ENCODE results near the gene MATN4.

MATN4 gene

DNA sequence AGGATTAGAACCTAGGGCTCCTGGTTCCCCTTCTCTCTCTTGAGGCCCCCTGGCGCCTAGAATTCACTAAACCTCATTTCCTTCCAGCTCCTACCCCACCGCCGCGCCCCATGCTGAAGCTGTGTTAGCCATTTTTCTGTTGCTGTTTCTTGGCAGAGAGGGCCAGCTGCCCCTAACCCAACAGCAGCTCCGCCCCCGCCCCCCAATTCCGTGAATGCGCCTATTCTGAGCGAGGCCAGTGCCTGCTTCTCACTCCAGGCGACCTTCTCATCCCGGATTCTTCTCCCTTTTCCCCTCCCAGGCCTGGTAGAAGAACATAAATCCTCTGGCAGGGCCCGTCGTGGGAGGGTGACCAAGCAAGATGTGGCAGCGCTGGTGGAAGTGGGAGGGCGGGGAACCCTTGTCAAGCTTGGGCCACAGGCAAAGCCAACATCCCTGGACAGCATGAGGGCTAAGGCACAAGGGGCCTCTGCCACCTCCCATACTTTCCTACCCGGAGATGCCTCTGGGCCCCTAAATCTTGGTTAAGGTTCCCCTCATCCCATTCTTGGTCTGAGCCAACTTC is 941 bp downstream of the MATN4 start:
- DNase-seq (no peak), ATAC-seq (no peak)
- Mint-ChIP-seq H3K27ac (no peak overlapping the region), H3K9me3 (no peaks in the 10 kb centered on the region), H3K4me1 (peaks cover 33% of the 10 kb centered on the region), H3K27me3 (peaks cover 99% of the 10 kb centered on the region), H3K4me3 (no peak overlapping the region)

DNA sequence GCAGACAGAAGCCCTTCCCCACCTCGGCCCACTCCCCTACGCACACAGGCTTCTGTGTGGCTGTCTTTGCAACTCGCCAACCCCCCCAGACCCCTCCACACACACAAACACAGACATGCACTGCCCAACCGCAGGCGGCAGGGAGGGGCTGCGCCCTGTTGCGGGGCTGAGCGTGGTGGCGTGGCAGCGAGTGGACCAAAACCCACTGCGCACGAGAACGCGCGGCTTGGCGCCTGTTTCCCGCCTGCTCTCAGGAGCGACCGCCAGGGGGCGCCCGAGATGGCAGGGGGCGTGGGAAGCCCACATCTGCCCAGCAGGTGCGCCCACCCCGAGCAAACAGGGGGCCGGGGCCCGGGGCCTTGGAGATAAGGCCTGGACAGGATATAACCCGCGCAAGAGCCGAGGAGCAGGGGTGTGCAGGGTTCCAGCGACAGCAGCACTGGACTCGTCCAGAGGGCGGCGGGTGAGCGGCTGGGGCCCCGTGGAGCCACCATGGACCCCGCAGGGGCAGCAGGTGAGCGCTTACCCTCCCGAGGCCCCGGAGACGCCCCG is 1.6 kb downstream of the MATN4 start, which contains the start of gene RBPJL:
RBPJL (plus strand) TSS at position 410 of the 552 bp plus-strand sequence; CDS start at position 493, 83 bp downstream.
- peak; percentile 45 for ATAC-seq
- Mint-ChIP-seq H3K9me3 (no peaks in the 10 kb centered on the region), H3K27ac (no peak within 1 kb of the TSS), H3K4me3 (no peak within 1 kb of the TSS), H3K4me1 (peaks cover 34% of the 10 kb centered on the region), H3K27me3 (peaks cover 94% of the 10 kb centered on the region)
- DNase-seq: peak; percentile 50 to 57

DNA sequence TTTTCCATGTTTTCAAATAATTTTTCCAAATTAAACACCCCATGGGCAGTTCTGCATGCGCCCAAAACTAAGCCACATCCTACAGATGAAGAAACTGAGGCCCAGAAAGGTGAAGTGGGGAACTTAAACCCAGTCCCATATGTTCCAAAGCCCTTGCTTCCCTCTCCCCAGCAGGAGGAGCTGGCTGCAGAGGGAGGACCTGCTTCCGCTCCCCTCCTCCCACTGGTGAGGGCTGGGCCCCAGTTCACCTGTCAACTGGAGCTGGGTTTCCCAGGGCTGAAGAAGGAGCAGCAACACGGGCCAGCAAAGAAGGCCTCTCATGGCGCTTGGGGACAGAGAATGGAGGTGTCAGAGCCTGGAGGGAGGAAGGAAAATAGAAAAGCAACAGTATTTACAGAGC is 2.8 kb downstream of the MATN4 start:
- ATAC-seq (no peak), DNase-seq (no peak)
- Mint-ChIP-seq H3K4me1 (peaks cover 26% of the 10 kb centered on the region), H3K27ac (no peak overlapping the region), H3K4me3 (no peak overlapping the region), H3K9me3 (no peaks in the 10 kb centered on the region), H3K27me3 (peaks cover 89% of the 10 kb centered on the region)

DNA sequence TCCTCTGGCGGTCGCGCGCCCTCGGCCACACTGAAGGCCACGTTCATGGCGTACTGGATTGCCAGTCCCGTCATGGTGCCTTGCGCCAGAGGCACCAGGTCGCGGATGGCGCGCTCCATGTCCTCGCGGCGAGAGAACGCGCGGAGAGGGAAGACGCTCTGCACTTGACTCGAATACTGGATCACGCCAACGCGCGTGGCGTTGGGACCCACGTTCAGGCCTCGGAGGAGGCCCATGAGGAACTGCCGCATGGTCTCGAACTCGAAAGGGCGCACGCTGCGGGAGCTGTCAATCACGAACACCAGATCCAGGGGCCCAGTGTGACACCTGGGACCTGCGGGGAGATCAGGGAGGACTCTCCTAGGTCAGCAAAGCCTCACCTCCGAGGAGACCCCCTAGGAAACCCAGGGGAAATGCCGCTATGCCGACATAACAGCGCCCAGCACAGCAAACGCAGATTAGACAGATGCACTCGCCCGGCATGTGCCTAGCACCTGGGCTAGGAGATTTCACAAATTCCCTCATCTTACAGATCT is 3.6 kb downstream of the MATN4 start:
- H3K27me3 Mint-ChIP-seq: peaks cover 89% of the 10 kb centered on the region
- ATAC-seq (no peak), DNase-seq (no peak)
- no peak overlapping the region for H3K4me3 Mint-ChIP-seq
- no peaks in the 10 kb centered on the region for H3K9me3 Mint-ChIP-seq
- no peak overlapping the region for H3K27ac Mint-ChIP-seq
- peaks cover 26% of the 10 kb centered on the region for H3K4me1 Mint-ChIP-seq

DNA sequence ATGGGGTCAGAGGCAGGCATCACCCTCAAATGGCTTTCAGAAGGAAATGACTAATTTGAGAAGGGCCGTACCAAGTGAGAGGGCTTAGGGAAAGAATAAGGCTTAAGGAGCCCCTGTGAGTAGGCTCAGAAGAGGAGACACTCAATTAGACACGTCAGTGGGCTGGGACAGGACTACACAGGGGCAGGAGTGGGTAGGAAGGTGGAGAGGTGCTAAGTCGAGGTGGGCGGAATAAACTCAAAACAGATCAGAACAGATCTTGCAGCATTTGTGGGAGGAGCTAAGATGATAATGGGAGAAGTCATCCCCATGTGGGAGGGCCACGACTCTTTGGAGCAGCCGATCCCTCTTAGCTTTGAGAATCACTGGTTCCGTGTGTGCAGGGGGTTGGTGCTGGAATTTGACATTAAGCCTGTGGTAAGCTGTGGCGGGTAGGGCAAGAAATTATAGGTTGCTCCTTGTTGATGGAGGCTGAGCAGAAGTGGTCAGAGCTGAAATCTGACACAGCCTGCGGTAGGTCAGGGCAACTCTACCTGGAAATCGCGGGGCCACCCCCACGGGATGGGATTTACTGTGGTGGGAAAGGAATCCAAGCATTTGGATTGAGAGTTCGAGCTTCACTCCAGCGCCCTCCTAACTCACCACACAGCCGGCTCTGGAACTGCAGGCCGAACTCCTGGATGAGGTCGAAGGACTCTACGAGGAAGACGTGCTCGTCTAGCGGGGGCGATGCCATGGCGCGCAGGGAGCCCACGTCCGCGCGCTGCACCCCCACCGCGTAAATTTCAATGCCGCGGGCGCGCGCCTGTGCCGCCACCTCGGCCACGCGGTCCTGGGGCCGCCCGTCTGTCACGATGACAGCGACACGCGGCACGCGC is 4.3 kb downstream of the MATN4 start:
- H3K4me1 Mint-ChIP-seq: peaks cover 26% of the 10 kb centered on the region
- peaks cover 89% of the 10 kb centered on the region for H3K27me3 Mint-ChIP-seq
- no peak overlapping the region for H3K27ac Mint-ChIP-seq
- DNase-seq (no peak), ATAC-seq (peak; percentile 33)
- H3K9me3 Mint-ChIP-seq: no peaks in the 10 kb centered on the region
- peak overlapping the region in 1 of 2 donors; percentile 51 for H3K4me3 Mint-ChIP-seq

DNA sequence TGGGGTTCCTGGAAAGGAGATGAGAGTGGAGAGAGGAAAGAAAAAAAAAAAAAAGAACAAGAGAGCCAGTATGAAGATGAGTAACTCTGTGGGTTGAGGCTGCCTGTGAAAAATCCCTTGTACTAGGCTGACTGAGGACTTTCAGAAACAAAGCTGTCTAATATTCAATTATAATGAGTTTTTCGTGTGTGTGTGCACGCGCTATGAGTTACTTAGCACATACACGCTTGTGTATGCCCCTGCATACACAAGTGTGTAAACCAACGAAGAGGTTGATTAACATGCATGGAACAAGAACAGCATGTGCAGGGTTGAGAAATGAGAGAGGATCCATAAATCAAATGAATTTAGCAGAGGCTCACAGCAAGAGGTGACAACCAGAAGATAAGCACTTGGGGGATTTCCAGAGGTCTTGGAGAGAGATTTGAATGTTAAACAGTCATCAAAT is 6.3 kb downstream of the MATN4 start:
- Mint-ChIP-seq H3K27me3 (peaks cover 86% of the 10 kb centered on the region), H3K4me1 (peaks cover 26% of the 10 kb centered on the region), H3K4me3 (peak overlapping the region; percentile 35 to 50), H3K9me3 (no peaks in the 10 kb centered on the region), H3K27ac (no peak overlapping the region)
- ATAC-seq (peak; percentile 70), DNase-seq (no peak)

DNA sequence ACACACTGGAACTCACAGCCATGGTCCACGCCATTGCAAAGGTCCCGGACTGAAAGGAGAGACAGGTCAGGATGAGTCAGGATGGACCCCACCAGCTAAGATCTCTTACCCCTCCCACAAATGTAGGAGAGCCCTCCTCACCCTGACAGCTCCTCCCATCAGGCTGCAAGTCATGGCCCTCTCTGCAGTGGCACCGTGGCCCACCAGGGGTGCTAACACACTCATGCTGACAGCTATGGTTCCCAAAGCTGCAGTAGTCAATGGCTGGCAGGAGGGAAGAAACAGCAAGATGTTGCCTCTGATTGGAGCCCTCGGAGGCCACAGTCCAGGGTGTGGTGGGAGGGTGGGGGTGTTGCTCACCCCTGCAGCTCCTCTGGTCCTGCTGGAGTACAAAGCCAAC is 7.1 kb downstream of the MATN4 start:
- Mint-ChIP-seq H3K27ac (no peak overlapping the region), H3K27me3 (peaks cover 87% of the 10 kb centered on the region), H3K4me1 (peaks cover 26% of the 10 kb centered on the region), H3K9me3 (no peaks in the 10 kb centered on the region), H3K4me3 (no peak overlapping the region)
- peak; percentile 49 to 53 for DNase-seq
- peak; percentile 82 for ATAC-seq

DNA sequence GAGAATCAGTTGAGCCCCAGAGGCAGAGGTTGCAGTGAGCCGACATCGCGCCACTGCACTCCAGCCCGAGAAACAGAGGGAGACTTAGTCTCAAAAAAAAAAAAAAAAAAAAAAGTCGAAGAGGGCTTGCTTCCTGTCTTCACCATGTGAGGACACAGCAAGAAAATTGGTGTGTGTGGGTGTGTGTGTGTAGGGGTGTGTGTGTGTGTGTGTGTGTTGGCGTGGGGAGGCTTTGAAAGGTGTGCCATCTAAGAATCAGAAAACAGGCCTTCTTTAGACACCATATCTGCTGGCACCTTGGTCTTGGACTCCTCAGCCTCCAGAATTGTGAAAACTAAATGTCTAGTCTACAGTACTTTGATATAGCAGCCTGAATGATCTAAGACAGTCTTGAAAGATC is 8.3 kb downstream of the MATN4 start:
- Mint-ChIP-seq H3K4me1 (peaks cover 26% of the 10 kb centered on the region), H3K9me3 (no peaks in the 10 kb centered on the region), H3K27ac (no peak overlapping the region), H3K4me3 (no peak overlapping the region), H3K27me3 (peaks cover 84% of the 10 kb centered on the region)
- DNase-seq: no peak
- ATAC-seq: no peak

DNA sequence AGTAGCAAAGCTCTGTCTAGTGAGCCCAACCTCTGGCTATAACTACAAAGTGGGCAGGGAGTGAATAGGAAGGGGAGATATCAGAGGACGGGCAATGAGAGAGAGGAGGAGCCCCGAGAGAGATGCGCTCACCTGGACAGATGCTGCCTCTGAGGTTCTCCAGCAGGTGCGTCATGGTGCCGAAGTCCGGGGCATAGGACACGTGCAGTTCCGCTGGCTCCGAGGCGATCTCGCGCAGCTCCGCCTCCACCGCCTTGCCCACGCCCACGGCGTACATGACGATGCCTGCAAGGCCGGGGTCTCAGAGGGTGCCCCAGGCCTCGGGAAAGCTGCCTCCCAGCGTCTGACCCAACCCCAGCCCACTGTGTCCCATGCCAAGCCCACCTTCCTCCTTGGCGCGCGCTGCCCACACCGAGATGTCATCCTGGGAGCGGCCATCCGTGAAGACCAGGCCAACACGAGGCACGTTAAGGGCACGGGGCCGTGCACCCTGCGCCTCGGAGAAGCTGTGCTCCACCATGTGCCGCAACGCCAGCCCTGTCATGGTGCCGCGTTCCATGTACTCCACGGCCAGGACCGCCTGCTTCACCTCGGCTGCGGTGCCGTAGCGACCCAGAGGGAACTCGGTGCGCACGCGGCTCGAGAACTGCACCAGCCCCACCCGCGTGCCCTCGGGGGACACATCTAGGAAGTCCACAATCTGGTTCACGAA is 10.2 kb downstream of the MATN4 start:
- no peaks in the 10 kb centered on the region for H3K9me3 Mint-ChIP-seq
- H3K4me3 Mint-ChIP-seq: no peak overlapping the region
- no peak overlapping the region for H3K27ac Mint-ChIP-seq
- peaks cover 84% of the 10 kb centered on the region for H3K27me3 Mint-ChIP-seq
- no peak for ATAC-seq
- no peak for DNase-seq
- H3K4me1 Mint-ChIP-seq: peaks cover 26% of the 10 kb centered on the region

DNA sequence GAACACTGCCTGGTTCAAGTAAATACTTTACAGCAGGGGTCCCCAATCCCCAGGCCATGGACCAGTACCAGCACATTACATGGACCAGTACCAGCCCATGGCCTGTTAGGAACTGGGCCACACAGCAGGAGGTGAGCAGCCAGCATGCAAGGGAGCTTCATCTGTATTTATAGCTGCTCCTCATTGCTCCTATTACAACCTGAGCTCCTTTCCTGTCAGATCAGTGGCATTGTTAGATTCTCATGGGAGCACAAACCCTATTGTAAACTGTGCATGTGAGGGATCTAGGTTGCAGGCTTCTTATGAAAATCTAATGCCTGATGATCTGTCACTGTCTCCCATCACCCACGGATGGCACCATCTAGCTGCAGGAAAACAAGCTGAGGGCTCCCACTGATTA is 13.4 kb downstream of the MATN4 start:
- no peak overlapping the region for H3K4me3 Mint-ChIP-seq

DNA sequence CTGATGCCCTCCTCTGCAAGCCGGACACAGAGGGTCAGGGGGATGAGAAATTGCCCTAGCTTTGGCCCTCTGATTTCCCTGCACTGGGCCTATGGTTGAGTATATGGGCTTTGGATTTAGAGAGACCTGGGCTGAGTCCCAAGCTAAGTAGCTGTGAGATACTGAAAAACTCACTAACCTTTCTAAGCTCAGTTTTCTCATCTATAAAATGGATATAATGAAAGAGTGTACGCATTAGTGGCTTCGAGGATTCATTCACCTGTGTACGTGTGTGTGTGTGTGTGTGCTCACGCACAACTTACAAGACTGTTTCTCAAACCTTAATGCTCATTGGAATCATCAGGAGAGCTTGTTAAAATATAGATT is 14.1 kb downstream of the MATN4 start:
- peaks cover 78% of the 10 kb centered on the region for H3K27me3 Mint-ChIP-seq
- no peaks in the 10 kb centered on the region for H3K9me3 Mint-ChIP-seq
- no peak for ATAC-seq

More for the DNA sequence above, 13.4 kb downstream of the MATN4 start:
- DNase-seq (no peak), ATAC-seq (no peak)
- H3K9me3 Mint-ChIP-seq: no peaks in the 10 kb centered on the region
- H3K27me3 Mint-ChIP-seq: peaks cover 81% of the 10 kb centered on the region
- H3K27ac Mint-ChIP-seq: no peak overlapping the region
- peaks cover 24% of the 10 kb centered on the region for H3K4me1 Mint-ChIP-seq

DNA sequence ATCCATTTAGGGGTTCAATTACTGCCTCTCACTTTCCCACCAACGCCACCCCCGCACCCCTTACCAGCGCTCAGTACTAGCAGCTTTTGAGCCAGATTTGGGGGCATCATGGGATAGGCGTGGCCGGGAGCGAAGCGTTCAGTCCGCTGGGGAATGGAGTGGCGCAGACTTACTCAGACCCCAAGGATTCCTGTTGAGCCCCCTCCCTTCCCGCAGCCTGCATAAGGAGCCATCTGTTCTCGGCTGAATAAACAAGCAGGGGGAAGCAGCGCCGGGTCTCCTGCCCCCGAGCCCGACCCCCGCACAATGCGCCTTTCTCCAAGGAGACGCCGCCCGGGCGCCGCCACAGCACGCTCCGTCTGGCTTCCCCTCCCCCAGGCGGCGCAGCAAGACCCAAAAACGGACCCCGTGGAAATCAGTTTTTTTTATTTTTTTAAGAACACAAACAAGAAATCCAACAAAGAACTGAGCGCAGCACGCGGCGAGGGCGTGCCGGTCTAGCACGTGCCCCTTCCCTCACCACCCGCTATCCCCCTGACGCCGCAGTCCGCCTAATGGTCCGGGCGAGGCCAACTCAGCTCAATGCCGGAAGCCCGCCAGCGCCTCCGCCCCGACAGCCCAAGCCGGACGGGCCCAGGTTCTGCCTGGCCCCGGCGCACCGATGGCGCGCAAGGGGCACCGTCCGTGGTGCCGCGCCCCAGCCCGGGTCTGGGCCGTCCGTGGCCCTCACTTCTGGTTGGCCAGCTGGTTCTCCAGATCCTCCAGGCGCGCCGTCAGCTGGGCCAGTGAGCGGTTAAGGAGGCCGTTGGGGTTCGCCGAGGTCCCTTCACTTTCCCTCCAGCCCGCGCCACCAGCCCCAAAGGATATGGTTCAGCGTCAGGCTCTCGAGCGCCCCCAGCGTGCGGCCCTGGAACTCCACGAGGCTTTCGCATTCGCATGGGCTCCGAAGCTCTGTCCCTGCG is 14.8 kb downstream of the MATN4 start:
- H3K27me3 Mint-ChIP-seq: peaks cover 77% of the 10 kb centered on the region
- peaks cover 24% of the 10 kb centered on the region for H3K4me1 Mint-ChIP-seq
- DNase-seq (peak; percentile 85), ATAC-seq (peak; percentile 91)
- H3K9me3 Mint-ChIP-seq: no peaks in the 10 kb centered on the region
- H3K4me3 Mint-ChIP-seq: peak overlapping the region; percentile 79 to 87
- H3K27ac Mint-ChIP-seq: peak overlapping the region in 1 of 2 donors; percentile 28

More for the DNA sequence above, 14.1 kb downstream of the MATN4 start:
- H3K4me3 Mint-ChIP-seq: peak overlapping the region; percentile 79 to 87
- H3K27ac Mint-ChIP-seq: no peak overlapping the region
- no peak for DNase-seq
- peaks cover 24% of the 10 kb centered on the region for H3K4me1 Mint-ChIP-seq

DNA sequence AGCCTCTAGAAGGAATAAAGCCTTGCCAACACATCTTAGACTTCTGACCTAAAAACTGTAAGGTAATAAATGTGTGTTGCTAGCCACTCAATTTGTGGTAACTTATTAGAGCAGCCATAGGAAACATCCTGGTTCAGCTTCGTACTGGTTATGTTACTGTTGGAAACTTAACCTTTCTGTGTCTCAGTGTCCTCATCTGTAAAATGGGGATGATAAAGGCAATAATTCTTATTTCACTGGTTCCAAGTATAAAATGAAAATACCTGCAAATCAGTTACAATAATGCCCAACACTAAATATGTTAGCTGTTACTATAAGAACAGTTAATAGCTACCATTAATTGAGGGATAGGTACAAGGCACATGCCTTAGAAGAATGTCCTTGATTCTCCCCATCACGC is 15.8 kb downstream of the MATN4 start:
- Mint-ChIP-seq H3K4me3 (no peak overlapping the region), H3K27me3 (peaks cover 69% of the 10 kb centered on the region), H3K9me3 (no peaks in the 10 kb centered on the region), H3K4me1 (peaks cover 24% of the 10 kb centered on the region), H3K27ac (no peak overlapping the region)
- no peak for DNase-seq
- no peak for ATAC-seq

DNA sequence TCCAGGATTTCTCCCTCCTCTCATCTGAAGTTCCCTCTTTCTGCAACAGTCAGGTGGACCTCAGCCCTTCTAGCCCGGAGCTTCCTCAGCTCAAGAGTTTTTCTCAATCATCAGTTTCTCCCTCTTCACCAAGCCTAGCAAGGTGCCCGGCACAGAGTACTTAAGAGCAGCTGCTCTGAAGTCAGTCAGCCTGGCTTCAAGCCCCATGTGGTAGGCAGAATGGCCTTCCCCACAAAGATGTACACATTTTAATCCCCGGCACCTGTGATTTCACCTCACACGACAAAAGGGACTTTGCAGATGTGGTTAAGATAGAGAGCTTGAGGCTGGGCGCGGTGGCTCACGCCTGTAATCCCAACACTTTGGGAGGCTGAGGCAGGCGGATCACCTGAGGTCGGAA is 16.6 kb downstream of the MATN4 start:
- Mint-ChIP-seq H3K4me3 (no peak overlapping the region), H3K4me1 (peaks cover 24% of the 10 kb centered on the region), H3K27ac (no peak overlapping the region), H3K9me3 (no peaks in the 10 kb centered on the region), H3K27me3 (peaks cover 70% of the 10 kb centered on the region)
- ATAC-seq (no peak), DNase-seq (no peak)
